PC-9 (cell line): Measurements from ENCODE around the gene DNAH9. TPM values are rescaled to one million over a fixed set of nuclear protein-coding genes. Genes with fewer than 3 reads are reported as not detected.

Experiments used
- BruUV-seq: library from RNA; stranded (reverse); fragments of 400-500 nt; replicated peaks from 2 replicates; lab custom pipeline; 2021; lab: Mats Ljungman, UMichigan
- CTCF ChIA-PET: fragments of 300-600 bp; sonication (Branson Sonifier 250); formaldehyde crosslinking; loops from one replicate; lab custom pipeline; 2022; ENCODE audit warnings: antibody characterized with exemption; lab: Charles Lee
- POLR2A ChIA-PET: fragments of 300-600 bp; sonication (Branson Sonifier 250); formaldehyde crosslinking; loops from one replicate; lab custom pipeline; 2022; ENCODE audit warnings: antibody characterized with exemption; ENCODE audit not compliant: unreplicated experiment; lab: Charles Lee
- DNase-seq, 2 experiments: peaks; one replicate each; pipeline versions ENCODE4 v3.0.0 to v3.0.0-alpha.2; 2015 to 2022; ENCODE audit warnings: mixed read lengths in 1 of 2
- H2AFZ ChIP-seq: fragments of 200-600 bp; sonication (generic); 2 replicates; pipeline ENCODE4 v1.8.1; 2017; ENCODE audit warnings: antibody characterized with exemption
- H3F3A ChIP-seq: fragments of 200-600 bp; sonication (generic); 2 replicates; pipeline ENCODE4 v1.8.1; 2017; ENCODE audit warnings: antibody characterized with exemption, mild to moderate bottlenecking, low read depth; ENCODE audit not compliant: insufficient read depth
- H3K27ac ChIP-seq: fragments of 200-600 bp; sonication (generic); 2 replicates; pipeline ENCODE4 v1.6.1; 2016; ENCODE audit warnings: mixed run types
- H3K27me3 ChIP-seq: fragments of 200-600 bp; sonication (generic); 2 replicates; pipeline ENCODE4 v1.6.1; 2016; ENCODE audit warnings: low read depth, mixed run types; ENCODE audit not compliant: insufficient read depth
- H3K36me3 ChIP-seq: fragments of 200-600 bp; sonication (generic); 2 replicates; pipeline ENCODE4 v1.6.1; 2016; ENCODE audit warnings: low read depth, mixed run types
- H3K4me1 ChIP-seq: fragments of 200-600 bp; sonication (generic); replicated peaks from 2 replicates; pipeline ENCODE4 v1.6.1; 2016; ENCODE audit warnings: mixed run types; ENCODE audit not compliant: insufficient read depth
- H3K4me2 ChIP-seq: fragments of 200-600 bp; sonication (generic); 2 replicates; pipeline ENCODE4 v1.6.1; 2017; ENCODE audit warnings: mixed run types
- H3K4me3 ChIP-seq: fragments of 200-600 bp; sonication (generic); 2 replicates; pipeline ENCODE4 v1.6.1; 2016; ENCODE audit warnings: mixed run types
- H3K79me2 ChIP-seq: fragments of 200-600 bp; sonication (generic); 2 replicates; pipeline ENCODE4 v1.6.1; 2017; ENCODE audit warnings: low read depth, mixed run types
- H3K9me2 ChIP-seq: fragments of 200-600 bp; sonication (generic); 2 replicates; pipeline ENCODE4 v1.8.1; 2017; ENCODE audit warnings: mild to moderate bottlenecking; ENCODE audit not compliant: insufficient read depth
- H3K9me3 ChIP-seq: fragments of 200-600 bp; sonication (generic); 2 replicates; pipeline ENCODE4 v1.8.1; 2016; ENCODE audit warnings: low read depth; ENCODE audit not compliant: insufficient read depth
- H4K20me1 ChIP-seq: fragments of 200-600 bp; sonication (generic); 2 replicates; pipeline ENCODE4 v1.8.1; 2017; ENCODE audit not compliant: insufficient read depth
- CTCF ChIP-seq: fragments of 200-600 bp; sonication (generic); conservative IDR thresholded peaks from 2 replicates; pipeline ENCODE4 v1.6.1; 2017; ENCODE audit warnings: mixed run types, antibody characterized with exemption, mild to moderate bottlenecking, moderate library complexity
- EZH2 ChIP-seq: fragments of 200-600 bp; sonication (generic); IDR thresholded peaks from 2 replicates; pipeline ENCODE4 v1.8.0; 2017; ENCODE audit warnings: antibody characterized with exemption, low read depth
- intact Hi-C: fragments of 100-400 bp; cut with micrococcal nuclease; formaldehyde crosslinking; loops from one replicate; pipeline ENCODE4 v1.10.0; 2022; ENCODE audit not compliant: unreplicated experiment
- total RNA-seq: library from RNA; stranded (reverse); gene quantifications from 2 replicates; pipeline ENCODE4 v1.2.3, GENCODE V29; 2021

DNAH9 gene
- total RNA-seq, 1 experiment from 2014 or later, result not detected

DNA sequence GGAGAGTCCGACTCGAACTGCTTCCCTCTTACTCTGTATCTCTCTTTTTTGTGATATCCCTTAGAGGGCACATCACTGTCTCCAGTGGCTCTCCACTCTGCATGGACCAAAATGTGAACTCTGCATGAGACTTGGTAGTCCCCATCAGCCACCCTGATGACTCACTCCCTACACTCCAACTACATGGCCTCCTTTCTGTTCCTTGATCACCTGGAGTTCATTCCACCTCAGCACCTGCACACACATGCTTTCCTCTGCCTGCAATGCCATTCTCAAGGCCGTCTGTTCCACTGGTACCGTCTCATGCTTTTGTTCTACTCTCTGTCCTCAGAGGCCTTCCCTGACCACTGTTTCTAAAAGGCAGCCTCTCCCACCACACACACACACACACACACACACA is 109.3 kb downstream of the DNAH9 start:
- no peaks in the 10 kb centered on the region for H3F3A ChIP-seq
- no peak overlapping the region for H3K27ac ChIP-seq
- no TSS peak for BruUV-seq
- no peak overlapping the region for H3K4me3 ChIP-seq
- POLR2A ChIA-PET, result no interaction called here
- no peaks in the 10 kb centered on the region for H3K27me3 ChIP-seq
- CTCF ChIA-PET, result interaction anchor here (0.6 kb wide), 1 partner anchor 9 kb away, joined by 4 read pairs; no protein-coding TSS in a partner anchor
- H3K4me2 ChIP-seq, result no peak overlapping the region
- H4K20me1 ChIP-seq, result no peaks in the 10 kb centered on the region
- H3K36me3 ChIP-seq, result no peaks in the 10 kb centered on the region
- no peaks in the 10 kb centered on the region for H3K4me1 ChIP-seq
- no peak for DNase-seq
- intact Hi-C loops, result no loop called here
- no peaks in the 10 kb centered on the region for H3K79me2 ChIP-seq
- H2AFZ ChIP-seq, result no peak overlapping the region
- H3K9me3 ChIP-seq, result no peaks in the 10 kb centered on the region
- no peak for TF ChIP-seq CTCF
- TF ChIP-seq EZH2, result no peak
- no peaks in the 10 kb centered on the region for H3K9me2 ChIP-seq

- Histone ChIP-seq H3K9me3 (no peaks in the 10 kb centered on the region), H3K36me3 (no peaks in the 10 kb centered on the region), H3K27ac (no peak overlapping the region), H3K27me3 (no peaks in the 10 kb centered on the region), H3K4me2 (no peak overlapping the region), H3F3A (no peaks in the 10 kb centered on the region), H3K4me3 (no peak overlapping the region), H4K20me1 (no peaks in the 10 kb centered on the region), H3K9me2 (no peaks in the 10 kb centered on the region), H3K79me2 (no peaks in the 10 kb centered on the region), H2AFZ (no peak overlapping the region), H3K4me1 (no peaks in the 10 kb centered on the region)
- BruUV-seq, result no TSS peak
- no peak for TF ChIP-seq EZH2
- TF ChIP-seq CTCF, result no peak
- no peak for DNase-seq
- CTCF ChIA-PET, result no interaction called here
- POLR2A ChIA-PET, result no interaction called here
- intact Hi-C loops, result no loop called here
Measured at GRCh38 chr17:11712456-11712855, 114.2 kb downstream of the DNAH9 start.

DNA sequence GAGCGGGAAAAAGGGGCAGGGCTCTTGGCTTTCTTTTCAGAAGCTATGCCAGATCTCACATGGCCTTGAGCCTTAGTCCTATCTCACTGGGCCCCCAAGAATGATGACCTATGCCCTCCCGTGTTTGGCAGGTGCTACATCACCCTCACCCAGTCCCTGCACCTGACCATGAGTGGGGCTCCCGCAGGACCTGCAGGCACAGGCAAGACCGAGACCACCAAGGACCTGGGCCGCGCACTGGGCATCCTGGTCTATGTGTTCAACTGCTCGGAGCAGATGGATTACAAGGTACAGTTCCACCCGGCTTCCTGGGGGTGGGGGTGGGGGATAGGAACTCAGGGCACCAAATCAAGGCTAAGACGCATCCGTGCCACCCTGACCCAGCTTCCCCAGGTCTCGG is 120.9 kb downstream of the DNAH9 start:
- no peaks in the 10 kb centered on the region for H3K79me2 ChIP-seq
- intact Hi-C loops, result no loop called here
- CTCF ChIA-PET, result no interaction called here
- no peaks in the 10 kb centered on the region for H3K36me3 ChIP-seq
- DNase-seq, result no peak
- H3K9me2 ChIP-seq, result no peaks in the 10 kb centered on the region
- no TSS peak for BruUV-seq
- POLR2A ChIA-PET, result no interaction called here
- no peak overlapping the region for H3K27ac ChIP-seq
- H2AFZ ChIP-seq, result no peak overlapping the region
- no peak overlapping the region for H3K4me2 ChIP-seq
- no peaks in the 10 kb centered on the region for H4K20me1 ChIP-seq
- no peak overlapping the region for H3K4me3 ChIP-seq
- H3K4me1 ChIP-seq, result no peaks in the 10 kb centered on the region
- no peaks in the 10 kb centered on the region for H3F3A ChIP-seq
- TF ChIP-seq EZH2, result no peak
- TF ChIP-seq CTCF, result no peak
- H3K27me3 ChIP-seq, result peaks cover 8% of the 10 kb centered on the region; the same call in 1 of the 2 replicates
- no peaks in the 10 kb centered on the region for H3K9me3 ChIP-seq
